SU-DHL-6 (cell line): ENCODE results near the gene CD80.

Experiments used
- H2AFZ ChIP-seq: fragments of 200-600 bp; sonication (generic); 2 replicates; pipeline ENCODE4 v1.6.1; 2014; ENCODE audit warnings: low read depth, mild to moderate bottlenecking, moderate library complexity, mixed read lengths, antibody characterized with exemption, low read length; ENCODE audit not compliant: severe bottlenecking
- H3F3A ChIP-seq: fragments of 200-600 bp; shearing (Covaris generic); 2 replicates; pipeline ENCODE4 v1.6.0; 2016; ENCODE audit warnings: antibody characterized with exemption, mild to moderate bottlenecking; ENCODE audit not compliant: insufficient read depth
- H3K27ac ChIP-seq: fragments of 200-600 bp; sonication (generic); 2 replicates; pipeline ENCODE4 v1.5.1; 2016; ENCODE audit warnings: low read depth, mild to moderate bottlenecking, low read length, moderate library complexity, mixed read lengths
- H3K27me3 ChIP-seq: fragments of 200-600 bp; sonication (generic), shearing (Covaris generic); 2 replicates; pipeline ENCODE4 v1.6.0; 2014; ENCODE audit warnings: mild to moderate bottlenecking, low read length
- H3K36me3 ChIP-seq: fragments of 200-600 bp; sonication (generic); 2 replicates; pipeline ENCODE4 v1.6.1; 2014; ENCODE audit warnings: mild to moderate bottlenecking, low read length, mixed read lengths
- H3K4me2 ChIP-seq: fragments of 300-600, 200-600 bp; shearing (Covaris generic), sonication (generic); 2 replicates; pipeline ENCODE4 v1.6.0; 2014; ENCODE audit warnings: low read length, low read depth, mild to moderate bottlenecking; ENCODE audit not compliant: poor library complexity, severe bottlenecking
- H3K4me3 ChIP-seq: fragments of 200-600 bp; sonication (generic); 2 replicates; pipeline ENCODE4 v1.5.1; 2014; ENCODE audit warnings: antibody characterized with exemption, low read length, mild to moderate bottlenecking, mixed read lengths; ENCODE audit not compliant: insufficient read depth, poor library complexity, severe bottlenecking
- H3K79me2 ChIP-seq: fragments of 200-600 bp; sonication (generic); 2 replicates; pipeline ENCODE4 v1.6.1; 2014; ENCODE audit warnings: mild to moderate bottlenecking, low read length, moderate library complexity; ENCODE audit not compliant: insufficient read depth
- H3K9ac ChIP-seq: fragments of 200-600 bp; sonication (generic); 2 replicates; pipeline ENCODE4 v1.7.0; 2014; ENCODE audit warnings: mild to moderate bottlenecking, low read length
- H3K9me2 ChIP-seq: fragments of 200-600 bp; sonication (generic); replicated peaks from 2 replicates; pipeline ENCODE4 v1.6.1; 2014; ENCODE audit warnings: low read length; ENCODE audit not compliant: insufficient read depth
- H3K9me3 ChIP-seq: fragments of 200-600 bp; sonication (generic); 2 replicates; pipeline ENCODE4 v1.6.1; 2014; ENCODE audit warnings: low read length, mixed read lengths; ENCODE audit not compliant: insufficient read depth
- H4K20me1 ChIP-seq: fragments of 200-600 bp; sonication (generic); 2 replicates; pipeline ENCODE4 v1.6.1; 2014; ENCODE audit warnings: low read depth, mild to moderate bottlenecking, antibody characterized with exemption, low read length, moderate library complexity, mixed read lengths
- EZH2phosphoT487 ChIP-seq: fragments of 200-600 bp; sonication (generic), shearing (Covaris generic); conservative IDR thresholded peaks from 2 replicates; pipeline ENCODE4 v1.6.1; 2018; ENCODE audit warnings: mild to moderate bottlenecking, antibody characterized with exemption, low read length, moderate library complexity, mixed read lengths
- TF ChIP-seq, protein P1 (sequence below): fragments of 200-600 bp; sonication (generic); IDR thresholded peaks from one replicate; pipeline ENCODE4 v1.5.1; 2017; ENCODE audit warnings: antibody characterized with exemption, mild to moderate bottlenecking, low read length, moderate library complexity; ENCODE audit not compliant: insufficient read depth, poor library complexity, severe bottlenecking

Gene CD80

DNA sequence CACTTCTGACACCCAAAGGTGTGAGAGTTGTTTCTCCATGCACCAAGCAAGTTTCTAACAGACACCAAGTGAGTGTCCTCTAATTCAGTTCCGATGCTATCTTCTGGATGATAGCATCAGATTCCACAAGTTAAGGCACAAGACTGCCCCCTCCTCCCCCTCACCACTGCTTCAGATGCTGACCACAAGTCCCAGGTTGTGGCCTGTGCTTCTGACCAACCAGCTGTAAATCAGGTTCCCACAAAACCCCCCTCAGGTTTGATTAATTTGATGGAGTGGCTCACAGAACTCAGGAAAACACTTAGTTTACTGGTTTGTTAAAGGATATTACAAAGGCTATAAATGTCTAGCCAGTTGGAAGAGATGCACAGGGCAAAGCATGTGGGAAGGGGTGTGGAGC, 31.3 kb upstream of the CD80 start:
- Histone ChIP-seq H4K20me1 (no peaks in the 10 kb centered on the region), H3K27me3 (no peaks in the 10 kb centered on the region), H3F3A (no peaks in the 10 kb centered on the region), H3K36me3 (no peaks in the 10 kb centered on the region; the same call in 1 of the 2 replicates), H3K4me2 (no peak overlapping the region), H3K9ac (no peak overlapping the region), H3K79me2 (no peaks in the 10 kb centered on the region), H3K9me3 (no peaks in the 10 kb centered on the region), H2AFZ (no peak overlapping the region), H3K4me3 (no peak overlapping the region), H3K9me2 (no peaks in the 10 kb centered on the region), H3K27ac (no peak overlapping the region)
- TF ChIP-seq, protein P1, sequence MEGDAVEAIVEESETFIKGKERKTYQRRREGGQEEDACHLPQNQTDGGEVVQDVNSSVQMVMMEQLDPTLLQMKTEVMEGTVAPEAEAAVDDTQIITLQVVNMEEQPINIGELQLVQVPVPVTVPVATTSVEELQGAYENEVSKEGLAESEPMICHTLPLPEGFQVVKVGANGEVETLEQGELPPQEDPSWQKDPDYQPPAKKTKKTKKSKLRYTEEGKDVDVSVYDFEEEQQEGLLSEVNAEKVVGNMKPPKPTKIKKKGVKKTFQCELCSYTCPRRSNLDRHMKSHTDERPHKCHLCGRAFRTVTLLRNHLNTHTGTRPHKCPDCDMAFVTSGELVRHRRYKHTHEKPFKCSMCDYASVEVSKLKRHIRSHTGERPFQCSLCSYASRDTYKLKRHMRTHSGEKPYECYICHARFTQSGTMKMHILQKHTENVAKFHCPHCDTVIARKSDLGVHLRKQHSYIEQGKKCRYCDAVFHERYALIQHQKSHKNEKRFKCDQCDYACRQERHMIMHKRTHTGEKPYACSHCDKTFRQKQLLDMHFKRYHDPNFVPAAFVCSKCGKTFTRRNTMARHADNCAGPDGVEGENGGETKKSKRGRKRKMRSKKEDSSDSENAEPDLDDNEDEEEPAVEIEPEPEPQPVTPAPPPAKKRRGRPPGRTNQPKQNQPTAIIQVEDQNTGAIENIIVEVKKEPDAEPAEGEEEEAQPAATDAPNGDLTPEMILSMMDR, result no peak
- no peak for TF ChIP-seq EZH2phosphoT487

DNA sequence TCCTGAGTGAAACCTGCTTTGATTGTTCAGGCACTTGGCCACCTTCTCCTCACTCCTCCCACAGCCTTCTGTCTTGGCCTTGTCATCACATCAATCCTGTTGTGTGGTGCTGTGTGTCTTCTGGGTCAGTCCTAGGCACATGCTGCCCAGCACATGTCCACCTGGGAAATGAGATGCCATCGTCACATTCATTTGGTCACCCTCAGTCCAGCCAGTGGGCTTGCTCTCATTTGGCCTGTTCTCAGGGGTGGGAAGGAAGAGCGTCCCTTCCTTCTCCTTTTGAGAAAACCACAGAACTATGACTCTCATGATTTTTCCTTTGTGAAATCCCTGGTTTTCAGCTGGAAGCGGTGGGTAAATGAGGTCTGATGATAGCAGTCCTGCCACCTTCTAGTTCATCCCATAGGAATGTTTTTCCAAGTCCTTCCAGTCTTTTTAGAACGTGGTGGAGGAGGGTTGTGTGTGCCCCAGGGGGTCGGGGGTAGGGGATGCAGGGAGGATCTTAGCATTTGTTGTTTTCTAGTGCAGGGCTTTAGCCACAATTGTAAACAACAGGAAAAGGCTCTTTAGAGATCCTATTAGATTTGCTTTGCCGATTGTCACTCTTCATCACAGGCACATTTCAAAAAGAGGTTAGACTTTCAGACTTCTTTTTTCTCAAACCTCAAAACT, 29.8 kb upstream of the CD80 start:
- Histone ChIP-seq H3K36me3 (no peaks in the 10 kb centered on the region; the same call in 1 of the 2 replicates), H3K27ac (no peak overlapping the region), H3K27me3 (no peaks in the 10 kb centered on the region), H3K4me3 (no peak overlapping the region), H3K79me2 (no peaks in the 10 kb centered on the region), H3K9me2 (no peaks in the 10 kb centered on the region), H3K9me3 (no peaks in the 10 kb centered on the region), H2AFZ (no peak overlapping the region), H3K4me2 (no peak overlapping the region), H3K9ac (no peak overlapping the region), H4K20me1 (no peaks in the 10 kb centered on the region), H3F3A (no peaks in the 10 kb centered on the region)
- TF ChIP-seq EZH2phosphoT487, result no peak
- TF ChIP-seq, protein P1, result no peak

DNA sequence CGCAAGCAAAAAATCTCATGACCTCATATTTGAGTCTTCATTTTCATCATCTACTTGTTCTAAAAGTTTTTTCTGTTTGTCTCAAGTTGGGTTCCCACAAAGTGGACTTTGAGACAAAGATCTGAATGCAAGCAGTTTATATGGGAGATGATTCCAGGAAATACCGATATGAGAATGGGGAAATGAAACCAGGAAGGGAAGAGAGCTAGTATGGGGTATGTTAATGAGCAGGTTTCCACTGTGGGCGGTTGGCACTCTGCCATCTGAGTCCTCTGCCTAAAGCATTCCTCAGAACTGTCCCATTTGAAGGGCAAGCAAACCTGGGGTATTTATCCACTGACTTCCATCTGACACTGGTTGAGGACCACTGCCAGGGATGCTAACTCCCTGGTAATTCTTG, 28.7 kb upstream of the CD80 start:
- TF ChIP-seq, protein P1, result no peak
- TF ChIP-seq EZH2phosphoT487, result no peak
- H3K4me3 ChIP-seq, result no peak overlapping the region
- no peak overlapping the region for H3K9ac ChIP-seq
- H2AFZ ChIP-seq, result no peak overlapping the region
- no peak overlapping the region for H3K4me2 ChIP-seq
- H3K27me3 ChIP-seq, result no peaks in the 10 kb centered on the region
- H3K9me3 ChIP-seq, result no peaks in the 10 kb centered on the region
- H3F3A ChIP-seq, result no peaks in the 10 kb centered on the region
- no peaks in the 10 kb centered on the region; the same call in 1 of the 2 replicates for H3K36me3 ChIP-seq
- H4K20me1 ChIP-seq, result no peaks in the 10 kb centered on the region
- H3K9me2 ChIP-seq, result no peaks in the 10 kb centered on the region
- H3K27ac ChIP-seq, result no peak overlapping the region
- H3K79me2 ChIP-seq, result no peaks in the 10 kb centered on the region
